RWPE2 (cell line): ENCODE results near the gene PCDHB2.
"Not testable (repeated sequence)": the region's sequence is repeated elsewhere in the genome, so short reads cannot be mapped to it uniquely, and the experiment has no call there.

ENCODE experiments used
- ATAC-seq: fragments of 200-7000 bp; cut with Tn5 transposase; 3 replicates; pipeline ENCODE4 v1.9.1; 2021; ENCODE audit warnings: low read depth
- DNase-seq: peaks from one replicate; pipeline ENCODE4 v3.0.0-alpha.2; 2020; ENCODE audit warnings: low spot score
- H3K27ac ChIP-seq: fragments of 450-650 bp; 2 replicates; pipeline ENCODE4 v1.5.1; 2017; ENCODE audit warnings: mild to moderate bottlenecking; ENCODE audit not compliant: poor library complexity, severe bottlenecking
- H3K27me3 ChIP-seq: fragments of 250-450 bp; sonication (Bioruptor Pico); 2 replicates; pipeline ENCODE4 v1.5.1; 2021; ENCODE audit warnings: mild to moderate bottlenecking, moderate library complexity; ENCODE audit not compliant: insufficient read depth, poor library complexity, severe bottlenecking
- H3K36me3 ChIP-seq: fragments of 250-450 bp; sonication (Bioruptor Pico); 2 replicates; pipeline ENCODE4 v1.5.1; 2020; ENCODE audit warnings: low read depth, mild to moderate bottlenecking, moderate library complexity
- H3K4me1 ChIP-seq: fragments of 250-450 bp; sonication (Bioruptor Pico); 2 replicates; pipeline ENCODE4 v1.5.1; 2021; ENCODE audit warnings: mild to moderate bottlenecking, moderate library complexity; ENCODE audit not compliant: insufficient read depth, poor library complexity, severe bottlenecking
- H3K4me3 ChIP-seq: fragments of 250-450 bp; sonication (Bioruptor Pico); 2 replicates; pipeline ENCODE4 v1.5.1; 2021; ENCODE audit warnings: mild to moderate bottlenecking, moderate library complexity; ENCODE audit not compliant: severe bottlenecking
- H3K9me3 ChIP-seq: fragments of 250-450 bp; sonication (Bioruptor Pico); 2 replicates; pipeline ENCODE4 v1.5.1; 2021; ENCODE audit warnings: mild to moderate bottlenecking, moderate library complexity; ENCODE audit not compliant: severe bottlenecking
- TF ChIP-seq, protein P1 (sequence below): fragments of 450-650 bp; IDR thresholded peaks from one replicate; pipeline ENCODE4 v1.5.1; 2017; ENCODE audit warnings: mild to moderate bottlenecking, moderate library complexity; ENCODE audit not compliant: poor library complexity, severe bottlenecking

PCDHB2 gene

DNA sequence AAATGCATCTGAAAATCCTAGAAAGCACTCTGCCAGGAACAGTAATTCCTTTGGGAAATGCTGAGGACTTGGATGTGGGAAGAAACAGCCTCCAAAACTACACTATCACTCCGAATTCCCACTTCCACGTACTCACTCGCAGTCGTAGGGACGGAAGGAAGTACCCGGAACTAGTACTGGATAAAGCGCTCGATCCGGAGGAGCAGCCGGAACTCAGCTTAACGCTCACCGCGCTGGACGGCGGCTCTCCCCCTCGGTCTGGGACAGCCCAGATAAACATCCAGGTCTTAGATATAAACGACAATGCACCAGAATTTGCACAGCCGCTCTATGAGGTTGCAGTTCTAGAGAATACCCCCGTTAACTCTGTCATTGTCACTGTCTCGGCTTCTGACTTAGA, 6.6 kb downstream of the PCDHB2 start:
- DNase-seq (no peak), ATAC-seq (no peak)
- H3K27ac ChIP-seq: no peak overlapping the region
- peaks cover 38% of the 10 kb centered on the region for H3K27me3 ChIP-seq
- H3K9me3 ChIP-seq: peaks cover 3% of the 10 kb centered on the region
- H3K36me3 ChIP-seq: no peaks in the 10 kb centered on the region
- H3K4me1 ChIP-seq: no peaks in the 10 kb centered on the region
- TF ChIP-seq, protein P1, sequence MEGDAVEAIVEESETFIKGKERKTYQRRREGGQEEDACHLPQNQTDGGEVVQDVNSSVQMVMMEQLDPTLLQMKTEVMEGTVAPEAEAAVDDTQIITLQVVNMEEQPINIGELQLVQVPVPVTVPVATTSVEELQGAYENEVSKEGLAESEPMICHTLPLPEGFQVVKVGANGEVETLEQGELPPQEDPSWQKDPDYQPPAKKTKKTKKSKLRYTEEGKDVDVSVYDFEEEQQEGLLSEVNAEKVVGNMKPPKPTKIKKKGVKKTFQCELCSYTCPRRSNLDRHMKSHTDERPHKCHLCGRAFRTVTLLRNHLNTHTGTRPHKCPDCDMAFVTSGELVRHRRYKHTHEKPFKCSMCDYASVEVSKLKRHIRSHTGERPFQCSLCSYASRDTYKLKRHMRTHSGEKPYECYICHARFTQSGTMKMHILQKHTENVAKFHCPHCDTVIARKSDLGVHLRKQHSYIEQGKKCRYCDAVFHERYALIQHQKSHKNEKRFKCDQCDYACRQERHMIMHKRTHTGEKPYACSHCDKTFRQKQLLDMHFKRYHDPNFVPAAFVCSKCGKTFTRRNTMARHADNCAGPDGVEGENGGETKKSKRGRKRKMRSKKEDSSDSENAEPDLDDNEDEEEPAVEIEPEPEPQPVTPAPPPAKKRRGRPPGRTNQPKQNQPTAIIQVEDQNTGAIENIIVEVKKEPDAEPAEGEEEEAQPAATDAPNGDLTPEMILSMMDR: no peak
- H3K4me3 ChIP-seq: peak overlapping the region; percentile 13

DNA sequence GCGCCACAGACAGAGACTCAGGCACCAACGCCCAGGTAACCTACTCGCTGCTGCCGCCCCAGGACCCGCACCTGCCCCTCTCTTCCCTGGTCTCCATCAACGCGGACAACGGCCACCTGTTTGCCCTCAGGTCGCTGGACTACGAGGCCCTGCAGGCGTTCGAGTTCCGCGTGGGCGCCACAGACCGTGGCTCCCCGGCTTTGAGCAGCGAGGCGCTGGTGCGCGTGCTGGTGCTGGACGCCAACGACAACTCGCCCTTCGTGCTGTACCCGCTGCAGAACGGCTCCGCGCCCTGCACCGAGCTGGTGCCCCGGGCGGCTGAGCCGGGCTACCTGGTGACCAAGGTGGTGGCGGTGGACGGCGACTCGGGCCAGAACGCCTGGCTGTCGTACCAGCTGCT, 7.7 kb downstream of the PCDHB2 start:
- H3K27me3 ChIP-seq: peaks cover 38% of the 10 kb centered on the region
- H3K27ac ChIP-seq, H3K4me1 ChIP-seq, H3K36me3 ChIP-seq, H3K9me3 ChIP-seq, DNase-seq, H3K4me3 ChIP-seq, ATAC-seq: not testable (repeated sequence)

DNA sequence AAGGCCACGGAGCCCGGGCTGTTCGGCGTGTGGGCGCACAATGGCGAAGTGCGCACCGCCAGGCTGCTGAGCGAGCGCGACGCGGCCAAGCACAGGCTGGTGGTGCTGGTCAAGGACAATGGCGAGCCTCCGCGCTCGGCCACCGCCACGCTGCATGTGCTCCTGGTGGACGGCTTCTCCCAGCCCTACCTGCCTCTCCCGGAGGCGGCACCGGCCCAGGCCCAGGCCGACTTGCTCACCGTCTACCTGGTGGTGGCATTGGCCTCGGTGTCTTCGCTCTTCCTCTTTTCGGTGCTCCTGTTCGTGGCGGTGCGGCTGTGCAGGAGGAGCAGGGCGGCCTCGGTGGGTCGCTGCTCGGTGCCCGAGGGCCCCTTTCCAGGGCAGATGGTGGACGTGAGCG, 8.1 kb downstream of the PCDHB2 start:
- H3K27me3 ChIP-seq: peaks cover 38% of the 10 kb centered on the region
- not testable (repeated sequence) for H3K9me3 ChIP-seq, H3K36me3 ChIP-seq, DNase-seq, H3K4me3 ChIP-seq, ATAC-seq, H3K27ac ChIP-seq, H3K4me1 ChIP-seq

DNA sequence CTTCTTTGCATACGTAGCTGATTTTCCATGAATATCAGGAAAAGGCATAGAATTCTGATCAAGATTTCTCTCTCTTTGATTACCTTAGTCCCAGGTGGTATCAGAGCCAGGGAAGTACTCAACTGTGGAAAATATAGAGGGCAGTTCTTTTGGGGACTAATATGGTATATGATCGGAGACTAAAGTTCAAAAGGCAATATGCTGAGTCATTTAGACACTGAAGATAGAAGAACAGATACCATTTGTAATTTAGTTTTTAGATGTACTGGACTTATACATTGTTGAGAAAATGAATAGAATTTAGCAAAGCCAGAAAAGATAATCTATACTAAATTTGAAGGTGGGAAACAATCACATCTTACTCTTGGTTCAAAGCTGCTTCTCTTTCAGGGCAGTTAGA, 10.9 kb downstream of the PCDHB2 start:
- H3K27me3 ChIP-seq: peaks cover 29% of the 10 kb centered on the region
- no peak overlapping the region for H3K27ac ChIP-seq
- TF ChIP-seq, protein P1: no peak
- H3K36me3 ChIP-seq: no peaks in the 10 kb centered on the region
- H3K9me3 ChIP-seq: peaks cover 3% of the 10 kb centered on the region
- no peaks in the 10 kb centered on the region for H3K4me1 ChIP-seq
- ATAC-seq: no peak
- no peak overlapping the region for H3K4me3 ChIP-seq
- no peak for DNase-seq

DNA sequence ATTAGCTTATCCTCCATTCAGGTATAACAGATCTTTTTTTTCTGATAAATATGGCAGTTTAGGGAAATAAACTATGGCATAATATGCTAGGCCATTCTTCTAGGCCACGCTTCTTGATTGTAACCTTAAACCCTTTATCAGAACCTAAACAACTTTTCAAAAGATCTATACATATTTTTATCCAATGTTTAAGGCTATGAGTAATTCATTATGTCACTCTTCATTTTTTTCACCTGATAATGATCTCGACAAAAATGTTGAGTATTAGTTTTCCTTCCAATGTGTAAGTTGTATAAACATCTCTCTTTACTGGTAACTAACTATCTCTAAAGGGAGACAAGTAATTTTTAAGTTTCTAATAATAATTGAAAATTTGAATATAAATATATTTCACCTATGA, 24.8 kb downstream of the PCDHB2 start:
- no peaks in the 10 kb centered on the region for H3K9me3 ChIP-seq
- no peak for ATAC-seq

DNA sequence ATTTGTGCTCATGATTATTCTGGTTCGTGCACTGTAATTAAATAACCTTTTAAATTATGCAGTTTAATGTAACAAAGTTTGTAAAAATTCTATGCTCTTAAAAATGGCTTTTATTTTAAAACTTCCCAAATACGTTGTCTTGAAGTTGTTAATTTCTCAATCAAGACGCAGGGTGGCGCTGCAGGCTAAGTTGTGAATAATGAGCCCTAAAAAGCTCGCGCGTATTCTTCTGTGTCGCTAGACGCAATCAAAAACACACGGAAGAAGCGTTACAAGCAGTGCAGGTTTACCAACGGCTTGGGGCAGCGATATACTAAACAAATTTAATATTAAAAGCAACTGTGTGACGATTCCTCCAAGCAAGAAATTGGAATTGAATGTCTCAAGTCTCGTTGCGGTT, 27.1 kb downstream of the PCDHB2 start, which contains the start of gene PCDHB4:
TSS of gene PCDHB4 (plus strand) at position 256 of the 400 bp plus-strand sequence. CDS start 181 bp downstream, outside the sequence.
- no peak for ATAC-seq
- H3K4me3 ChIP-seq: no peak within 1 kb of the TSS
- DNase-seq: no peak
- peaks cover 61% of the 10 kb centered on the region for H3K27me3 ChIP-seq
- no peaks in the 10 kb centered on the region for H3K9me3 ChIP-seq
- TF ChIP-seq, protein P1: peak; percentile 11
- H3K27ac ChIP-seq: no peak within 1 kb of the TSS
- H3K4me1 ChIP-seq: no peaks in the 10 kb centered on the region
- H3K36me3 ChIP-seq: no peaks in the 10 kb centered on the region

More for the DNA sequence above, 24.8 kb downstream of the PCDHB2 start:
- Histone ChIP-seq H3K4me1 (no peaks in the 10 kb centered on the region), H3K36me3 (no peaks in the 10 kb centered on the region), H3K27ac (no peak overlapping the region), H3K4me3 (no peak overlapping the region), H3K27me3 (peaks cover 40% of the 10 kb centered on the region)
- TF ChIP-seq, protein P1: no peak
- no peak for DNase-seq
